Esophagus muscularis mucosa (tissue), 4 donors: ENCODE results near the gene ERN1. TPM values are rescaled to one million over a fixed set of nuclear protein-coding genes. Genes with fewer than 3 reads are reported as not detected.

ENCODE experiments used
- DNase-seq: peaks from one replicate; pipeline ENCODE4 v3.0.0-alpha.2; 2017; ENCODE audit errors: extremely low spot score
- H3K27ac ChIP-seq, 4 donors: fragments of 200-600 bp; sonication (generic); replicated peaks in 1 of 4; 1 replicate in 3 of 4; 2 replicates in 1 of 4; pipeline ENCODE4 v1.5.1; 2016 to 2019; ENCODE audit warnings: mild to moderate bottlenecking in 1 of 4
- H3K27me3 ChIP-seq, 4 donors: fragments of 200-600 bp; sonication (generic); one replicate each; pipeline versions ENCODE4 v1.5.1 to v1.6.0; 2016 to 2019
- H3K36me3 ChIP-seq, 4 donors: fragments of 200-600 bp; sonication (generic); one replicate each; pipeline ENCODE4 v1.5.1; 2016 to 2019
- H3K4me1 ChIP-seq, 4 donors: fragments of 200-600 bp; sonication (generic); one replicate each; pipeline ENCODE4 v1.5.1; 2016 to 2019
- H3K4me3 ChIP-seq, 4 donors: fragments of 200-600 bp; sonication (generic); 1 replicate in 2 of 4; 2 replicates in 2 of 4; pipeline ENCODE4 v1.5.1; 2016 to 2019; ENCODE audit warnings: mild to moderate bottlenecking in 4 of 4, moderate library complexity in 1 of 4
- H3K9me3 ChIP-seq, 4 donors: fragments of 200-600 bp; sonication (generic); 1 replicate in 3 of 4; 2 replicates in 1 of 4; pipeline ENCODE4 v1.5.1; 2016 to 2019
- CTCF ChIP-seq, 3 experiments: fragments of 200-600 bp in 2 of 3; fragments of 450-650 bp in 1 of 3; sonication (generic) in 2 of 3; IDR thresholded peaks; one replicate each; pipeline ENCODE4 v1.5.1; 2017 to 2019; ENCODE audit warnings: antibody characterized with exemption in 3 of 3, mild to moderate bottlenecking in 2 of 3, moderate library complexity in 1 of 3
- EP300 ChIP-seq: sonication (generic); formaldehyde crosslinking; IDR thresholded peaks from one replicate; pipeline ENCODE4 v1.6.1; 2017; ENCODE audit warnings: antibody characterized with exemption
- POLR2A ChIP-seq: fragments of 450-650 bp; IDR thresholded peaks from one replicate; pipeline ENCODE4 v1.6.1; 2017; ENCODE audit warnings: antibody characterized with exemption, moderate library complexity, mild to moderate bottlenecking, low read depth
- POLR2AphosphoS5 ChIP-seq, 2 donors: sonication (generic); formaldehyde crosslinking; IDR thresholded peaks; one replicate each; pipeline ENCODE4 v1.6.1; 2017; ENCODE audit warnings: antibody characterized with exemption in 2 of 2
- WGBS: methylation state at CpG from one replicate; pipeline ENCODE4 v1.1.5; 2018; 5-methylcytosine and 5-hydroxymethylcytosine counted together
- intact Hi-C: fragments of 100-400 bp; cut with DNase I; formaldehyde crosslinking; loops from one replicate; pipeline ENCODE4 v1.15.1; 2023
- total RNA-seq, 4 donors: library from RNA; depleted of rRNA; stranded (reverse); fragments of >200 nt; gene quantifications; one replicate each; pipeline versions ENCODE4 v1.1.0 to v1.2.1, GENCODE V29; 2016

ERN1 gene
- total RNA-seq, 4 donors from 2014 or later, result 6.2 to 11.2 (median 9.3) TPM

GRCh38 chr17:64097196-64097936 is 32.6 kb downstream of the ERN1 start:
- Histone ChIP-seq H3K9me3 (no peaks in the 10 kb centered on the region), H3K4me3 (no peak overlapping the region), H3K36me3 (peaks cover 0 to 23% (median 11%) of the 10 kb centered on the region in 4 donors), H3K27ac (peak overlapping the region in 1 of 4 donors; percentile 14), H3K27me3 (no peaks in the 10 kb centered on the region), H3K4me1 (peaks cover 0 to 20% (median 15%) of the 10 kb centered on the region in 4 donors)
- TF ChIP-seq CTCF (IDR thresholded peaks at IDR 0.05) (no peak), POLR2AphosphoS5 (IDR thresholded peaks at IDR 0.05) (no peak), POLR2A (no peak), EP300 (no peak)
- intact Hi-C loops, result no loop called here
- WGBS, result 51% methylated on average over 8 of the region's 8 CpGs
- DNase-seq, result no peak

DNA sequence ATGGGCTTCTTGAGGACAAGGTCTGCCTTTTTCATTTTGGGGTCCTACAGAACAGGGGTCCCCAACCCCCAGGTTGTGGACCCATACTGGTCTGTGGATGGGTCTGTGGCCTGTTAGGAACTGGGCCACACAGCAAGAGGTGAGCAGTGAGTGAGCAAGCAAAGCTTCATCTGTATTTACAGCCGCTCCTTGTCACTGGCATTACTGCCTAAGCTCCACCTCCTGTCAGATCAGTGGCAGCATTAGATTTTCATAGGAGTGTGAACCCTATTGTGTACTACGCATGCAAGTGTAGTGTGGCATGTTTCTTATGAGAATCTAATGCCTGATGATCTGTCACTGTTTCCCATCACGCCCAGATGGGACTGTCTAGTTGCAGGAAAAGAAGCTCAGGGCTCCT is 33.9 kb downstream of the ERN1 start:
- 100% methylated on average over 3 of the region's 3 CpGs for WGBS
- H3K27ac ChIP-seq, result no peak overlapping the region
- no peaks in the 10 kb centered on the region for H3K27me3 ChIP-seq
- TF ChIP-seq POLR2AphosphoS5 (IDR thresholded peaks at IDR 0.05) (no peak), POLR2A (no peak), EP300 (no peak), CTCF (IDR thresholded peaks at IDR 0.05) (no peak)
- intact Hi-C loops, result no loop called here
- DNase-seq, result no peak
- peaks cover 0 to 20% (median 15%) of the 10 kb centered on the region in 4 donors for H3K4me1 ChIP-seq
- peaks cover 0 to 23% (median 11%) of the 10 kb centered on the region in 4 donors for H3K36me3 ChIP-seq
- no peaks in the 10 kb centered on the region for H3K9me3 ChIP-seq
- H3K4me3 ChIP-seq, result no peak overlapping the region

DNA sequence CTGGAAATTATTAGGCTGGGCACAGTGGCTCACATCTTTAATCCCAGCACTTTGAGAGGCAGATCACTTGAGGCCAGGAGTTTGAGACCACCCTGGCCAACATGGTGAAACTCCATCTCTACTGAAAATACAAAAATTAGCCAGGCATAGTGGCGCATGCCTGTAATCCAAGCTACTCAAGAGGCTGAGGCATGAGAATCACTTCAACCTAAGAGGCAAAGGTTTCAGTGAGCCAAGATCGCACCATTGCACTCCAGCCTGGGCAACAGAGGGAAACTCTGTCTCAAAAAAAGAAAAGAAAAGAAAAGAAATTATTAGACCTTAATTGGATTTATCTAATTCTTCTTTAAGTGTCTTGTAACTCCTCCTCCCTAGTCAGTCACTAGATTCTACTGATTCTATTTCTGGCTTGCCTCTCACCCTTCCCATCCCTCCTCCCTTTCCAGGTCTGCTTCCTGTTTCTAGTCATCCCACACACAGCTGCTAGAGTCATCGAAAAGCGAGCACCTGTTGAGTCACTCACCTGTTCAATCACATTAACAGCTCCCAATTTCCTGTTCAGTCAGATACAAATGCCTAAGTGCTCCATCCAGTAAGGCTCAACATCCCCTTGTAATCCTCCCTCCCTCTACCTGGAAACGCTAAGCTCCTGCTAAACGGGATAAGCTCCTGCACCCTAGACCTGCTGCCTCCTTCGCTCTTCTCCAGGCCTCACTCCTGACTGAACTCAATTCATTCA is 34.6 kb downstream of the ERN1 start:
- H3K4me3 ChIP-seq, result no peak overlapping the region
- TF ChIP-seq POLR2AphosphoS5 (IDR thresholded peaks at IDR 0.05) (no peak), EP300 (no peak), POLR2A (no peak), CTCF (IDR thresholded peaks at IDR 0.05) (no peak)
- intact Hi-C loops, result no loop called here
- H3K36me3 ChIP-seq, result peaks cover 0 to 23% (median 11%) of the 10 kb centered on the region in 4 donors
- no peak overlapping the region for H3K27ac ChIP-seq
- peaks cover 0 to 21% (median 18%) of the 10 kb centered on the region in 4 donors for H3K4me1 ChIP-seq
- H3K27me3 ChIP-seq, result no peaks in the 10 kb centered on the region
- no peak for DNase-seq
- no peaks in the 10 kb centered on the region for H3K9me3 ChIP-seq
- 89% methylated on average over 7 of the region's 7 CpGs for WGBS

- WGBS, result 92% methylated on average over 7 of the region's 7 CpGs
- Histone ChIP-seq H3K4me1 (peaks cover 0 to 26% (median 23%) of the 10 kb centered on the region in 4 donors), H3K36me3 (peaks cover 0 to 23% (median 11%) of the 10 kb centered on the region in 4 donors), H3K9me3 (no peaks in the 10 kb centered on the region), H3K4me3 (no peak overlapping the region), H3K27me3 (no peaks in the 10 kb centered on the region), H3K27ac (no peak overlapping the region)
- no peak for TF ChIP-seq EP300
- no peak for TF ChIP-seq POLR2A
- no peak for TF ChIP-seq POLR2AphosphoS5 (IDR thresholded peaks at IDR 0.05)
- TF ChIP-seq CTCF (IDR thresholded peaks at IDR 0.05), result no peak
- DNase-seq, result no peak
- intact Hi-C loops, result no loop called here
Measured at GRCh38 chr17:64094412-64094811, 35.5 kb downstream of the ERN1 start.
